H1 (cell line): ENCODE measurements around the gene NKAIN1. TPM values are rescaled to one million over a fixed set of nuclear protein-coding genes. Genes with fewer than 3 reads are reported as not detected.

Source experiments
- GTF2F1 ChIP-seq: IDR thresholded peaks from 2 replicates; pipeline ENCODE4 v1.6.1; 2012; ENCODE audit warnings: low read depth, low read length, improper control_type of control experiment, borderline replicate concordance
- HDAC6 ChIP-seq: IDR thresholded peaks from one replicate; pipeline ENCODE4 v1.7.1; 2012; ENCODE audit warnings: low read depth, mild to moderate bottlenecking, inconsistent platforms, low read length, moderate library complexity
- SRF ChIP-seq: IDR thresholded peaks from 2 replicates; pipeline ENCODE4 v1.6.1; 2011; ENCODE audit warnings: mild to moderate bottlenecking, low read depth, low read length, moderate library complexity
- polyA plus RNA-seq, 7 experiments: library from polyadenylated mRNA; depleted of rRNA in 3 of 7; stranded (reverse) in 5 of 7; unstranded in 2 of 7; fragments of >200 nt in 5 of 7; fragments of 200-250 nt in 2 of 7; gene quantifications; 1 replicate in 5 of 7; 2 replicates in 1 of 7; 4 replicates in 1 of 7; pipeline versions ENCODE4 v1.2.1 to v1.2.3, GENCODE V29; 2011 to 2013; ENCODE audit warnings: missing spikeins in 2 of 7, mixed read lengths in 2 of 7
- total RNA-seq: library from RNA; stranded (reverse); fragmentation: NEBNext Ultra II Directional; extraction: Animal tissue kit (Norgen Biotek cat#: 25700); gene quantifications from 2 replicates; pipeline ENCODE4 v1.2.1, GENCODE V29; 2021

The NKAIN1 gene
- total and polyA plus RNA-seq, 2 of the 8 experiments (the other 6 are each of a cell fraction or from before 2014, with no cell fraction given): 59.3 to 66.9 TPM

GRCh38 chr1:31272369-31272768 is 32.7 kb upstream of the NKAIN1 start (continued):
- TF ChIP-seq SRF (no peak), GTF2F1 (no peak), HDAC6 (no peak)
